ENCODE data around the gene CALY.

CALY gene

GRCh38 chr10:133338080-133339071 lies 1.7 kb upstream of the CALY start:
- Histone ChIP-seq H3K27ac (ENCODE audit: low read depth, low read length, severe bottlenecking) (no peak overlapping the region), H3K4me3 (ENCODE audit: extremely low read depth, insufficient read depth, low read length, poor library complexity, severe bottlenecking) (no peak overlapping the region), H3K4me1 (ENCODE audit: control insufficient read depth, insufficient read depth, low read length, poor library complexity, severe bottlenecking) (peaks cover 15% of the 10 kb centered on the region), H3K36me3 (ENCODE audit: control insufficient read depth, insufficient read depth, low read length) (no peaks in the 10 kb centered on the region), H3K9me3 (ENCODE audit: control insufficient read depth, low read length) (no peaks in the 10 kb centered on the region)
- 80 to 87% methylated on average over 7 to 10 of the region's 10 CpGs for WGBS, 2 experiments (ENCODE audit: insufficient coverage in 2 of 2)

GRCh38 chr10:133337370-133337725 lies 652 bp upstream of the CALY start:
- no peak overlapping the region for H3K27ac ChIP-seq (ENCODE audit: low read depth, low read length, severe bottlenecking)
- H3K4me3 ChIP-seq (ENCODE audit: extremely low read depth, insufficient read depth, low read length, poor library complexity, severe bottlenecking), result no peak overlapping the region
- no peaks in the 10 kb centered on the region for H3K9me3 ChIP-seq (ENCODE audit: control insufficient read depth, low read length)
- 83 to 86% methylated on average over 2 to 3 of the region's 3 CpGs for WGBS, 2 experiments (ENCODE audit: insufficient coverage in 2 of 2)
- peaks cover 12% of the 10 kb centered on the region for H3K4me1 ChIP-seq (ENCODE audit: control insufficient read depth, insufficient read depth, low read length, poor library complexity, severe bottlenecking)
- no peaks in the 10 kb centered on the region for H3K36me3 ChIP-seq (ENCODE audit: control insufficient read depth, insufficient read depth, low read length)

GRCh38 chr10:133336118-133336576 lies 549 bp downstream of the CALY start:
- 19 to 22% methylated on average over 13 to 18 of the region's 41 CpGs for WGBS, 2 experiments (ENCODE audit: insufficient coverage in 2 of 2)

DNA sequence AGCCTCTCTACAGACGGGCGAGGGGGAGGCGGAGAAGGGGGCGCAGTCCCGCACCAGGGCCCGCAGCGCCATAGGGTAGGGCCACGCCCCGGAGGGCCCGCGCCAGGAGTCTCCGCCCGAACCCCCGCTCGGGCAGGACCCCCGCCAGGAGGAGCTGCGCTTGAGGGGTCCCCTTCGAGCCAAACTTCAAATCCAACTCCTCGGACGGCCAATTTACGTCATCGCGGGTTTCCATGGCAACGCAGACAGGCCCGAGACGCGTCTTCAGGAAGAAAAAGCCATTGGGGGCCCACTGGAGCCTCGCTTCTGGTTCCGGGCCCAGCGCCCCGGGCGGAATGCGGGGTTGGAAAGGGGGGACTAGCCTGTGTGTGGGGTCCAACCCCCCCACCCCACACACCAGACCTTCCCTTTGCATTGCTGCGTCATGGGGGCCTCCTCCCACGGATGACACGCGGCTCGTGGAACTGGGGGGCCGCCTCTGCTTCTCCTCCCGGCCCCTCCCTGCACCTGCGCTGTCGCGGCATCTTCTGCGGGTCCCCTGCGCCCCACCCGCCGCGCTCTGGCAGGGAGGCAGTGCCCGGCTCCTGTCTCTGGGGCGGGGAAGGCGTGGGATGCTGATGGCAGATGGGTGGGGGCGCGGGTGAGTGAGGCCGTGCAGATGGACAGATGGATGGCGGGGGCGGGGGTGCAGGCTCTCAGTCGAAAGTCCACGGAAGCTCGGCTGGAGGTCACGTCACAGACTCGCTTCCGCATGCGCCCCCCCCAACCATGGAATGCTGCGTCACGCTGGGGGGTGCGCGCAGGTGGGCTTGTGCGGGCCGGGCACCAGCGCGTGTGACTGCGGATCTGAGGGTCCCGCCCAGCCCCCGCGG lies 1.2 kb downstream of the CALY start:
- Histone ChIP-seq H3K9me3 (ENCODE audit: control insufficient read depth, low read length) (no peaks in the 10 kb centered on the region), H3K27ac (ENCODE audit: low read depth, low read length, severe bottlenecking) (no peak overlapping the region), H3K36me3 (ENCODE audit: control insufficient read depth, insufficient read depth, low read length) (no peaks in the 10 kb centered on the region), H3K4me1 (ENCODE audit: control insufficient read depth, insufficient read depth, low read length, poor library complexity, severe bottlenecking) (peaks cover 12% of the 10 kb centered on the region), H3K4me3 (ENCODE audit: extremely low read depth, insufficient read depth, low read length, poor library complexity, severe bottlenecking) (peak overlapping the region; percentile 36)
- 7 to 10% methylated on average over 47 to 63 of the region's 75 CpGs for whole genome bisulfite sequencing, 2 experiments (ENCODE audit: insufficient coverage in 2 of 2)

More at GRCh38 chr10:133336118-133336576, 549 bp downstream of the CALY start:
- Histone ChIP-seq H3K4me1 (ENCODE audit: control insufficient read depth, insufficient read depth, low read length, poor library complexity, severe bottlenecking) (peaks cover 12% of the 10 kb centered on the region), H3K4me3 (ENCODE audit: extremely low read depth, insufficient read depth, low read length, poor library complexity, severe bottlenecking) (no peak overlapping the region), H3K27ac (ENCODE audit: low read depth, low read length, severe bottlenecking) (no peak overlapping the region), H3K36me3 (ENCODE audit: control insufficient read depth, insufficient read depth, low read length) (no peaks in the 10 kb centered on the region), H3K9me3 (ENCODE audit: control insufficient read depth, low read length) (no peaks in the 10 kb centered on the region)

- no peaks in the 10 kb centered on the region for H3K36me3 ChIP-seq (ENCODE audit: control insufficient read depth, insufficient read depth, low read length)
- H3K9me3 ChIP-seq (ENCODE audit: control insufficient read depth, low read length), result no peaks in the 10 kb centered on the region
- WGBS, 2 experiments (ENCODE audit: insufficient coverage in 2 of 2), result 23 to 27% methylated on average over 40 to 44 of the region's 51 CpGs
- H3K4me3 ChIP-seq (ENCODE audit: extremely low read depth, insufficient read depth, low read length, poor library complexity, severe bottlenecking), result peak overlapping the region; percentile 36
- H3K27ac ChIP-seq (ENCODE audit: low read depth, low read length, severe bottlenecking), result no peak overlapping the region
- H3K4me1 ChIP-seq (ENCODE audit: control insufficient read depth, insufficient read depth, low read length, poor library complexity, severe bottlenecking), result peaks cover 12% of the 10 kb centered on the region
These were observed 2.0 kb downstream of the CALY start for GRCh38 chr10:133334503-133335245.

- Histone ChIP-seq H3K36me3 (ENCODE audit: control insufficient read depth, insufficient read depth, low read length) (no peaks in the 10 kb centered on the region), H3K9me3 (ENCODE audit: control insufficient read depth, low read length) (no peaks in the 10 kb centered on the region)
- 67 to 72% methylated on average over 16 to 28 of the region's 30 CpGs for WGBS, 2 experiments (ENCODE audit: insufficient coverage in 2 of 2)
These were observed 3.6 kb downstream of the CALY start for GRCh38 chr10:133332936-133333699.

GRCh38 chr10:133329491-133330202 lies 7.0 kb downstream of the CALY start:
- H3K9me3 ChIP-seq (ENCODE audit: control insufficient read depth, low read length), result no peaks in the 10 kb centered on the region
- H3K4me3 ChIP-seq (ENCODE audit: extremely low read depth, insufficient read depth, low read length, poor library complexity, severe bottlenecking), result no peak overlapping the region
- WGBS, 2 experiments (ENCODE audit: insufficient coverage in 2 of 2), result 6 to 7% methylated on average over 35 to 36 of the region's 37 CpGs
- no peaks in the 10 kb centered on the region for H3K36me3 ChIP-seq (ENCODE audit: control insufficient read depth, insufficient read depth, low read length)
- peaks cover 5% of the 10 kb centered on the region for H3K4me1 ChIP-seq (ENCODE audit: control insufficient read depth, insufficient read depth, low read length, poor library complexity, severe bottlenecking)
- no peak overlapping the region for H3K27ac ChIP-seq (ENCODE audit: low read depth, low read length, severe bottlenecking)

More at GRCh38 chr10:133332936-133333699, 3.6 kb downstream of the CALY start:
- Histone ChIP-seq H3K4me1 (ENCODE audit: control insufficient read depth, insufficient read depth, low read length, poor library complexity, severe bottlenecking) (peaks cover 16% of the 10 kb centered on the region), H3K27ac (ENCODE audit: low read depth, low read length, severe bottlenecking) (no peak overlapping the region), H3K4me3 (ENCODE audit: extremely low read depth, insufficient read depth, low read length, poor library complexity, severe bottlenecking) (no peak overlapping the region)

DNA sequence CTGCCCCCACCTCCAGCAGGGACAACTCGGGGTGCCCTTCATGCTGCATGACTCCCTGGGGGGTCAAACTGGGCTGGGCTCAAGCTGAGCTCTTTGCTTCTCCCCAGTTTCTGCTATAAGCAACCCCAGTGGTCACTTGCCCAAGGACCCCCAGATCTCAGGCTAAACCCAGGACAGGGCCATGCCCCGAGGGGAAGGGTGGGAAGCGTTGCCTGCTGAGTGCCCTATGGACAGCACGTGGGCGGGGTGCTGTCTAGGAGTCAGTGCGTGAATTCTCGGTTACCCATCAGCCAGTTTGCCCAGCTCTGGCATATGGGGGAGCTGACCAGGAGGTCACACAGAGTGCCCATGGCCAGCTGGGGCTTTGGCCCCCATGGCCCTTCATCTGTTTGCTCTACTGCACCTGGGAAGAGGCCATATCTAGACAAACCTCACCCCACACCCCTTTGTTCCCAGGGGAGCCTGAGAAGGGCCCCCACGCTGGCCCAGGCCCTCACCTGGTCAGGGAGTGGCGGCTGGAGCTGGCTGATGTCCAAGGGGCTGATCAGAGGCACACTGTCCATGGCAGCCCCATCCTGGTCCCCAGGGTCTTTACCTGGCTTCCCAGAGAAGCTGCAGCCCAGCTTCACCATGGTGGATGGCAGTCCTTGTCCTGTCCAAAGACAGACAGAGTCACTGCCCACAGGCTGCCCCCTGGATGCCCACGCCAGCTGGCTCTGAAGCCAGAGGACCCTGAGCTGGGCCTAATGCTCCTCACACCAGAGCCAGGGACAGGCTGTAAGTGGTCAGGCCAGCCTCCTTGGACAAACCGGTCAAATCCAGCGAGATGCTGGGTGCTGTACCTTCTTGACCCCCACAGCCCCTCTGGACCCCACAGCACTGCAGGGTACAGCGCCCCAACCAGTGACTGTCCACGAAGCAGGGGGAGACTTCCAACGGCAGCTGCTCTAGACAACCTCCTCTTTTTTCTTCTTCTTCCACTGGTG lies 8.0 kb downstream of the CALY start:
- Histone ChIP-seq H3K27ac (ENCODE audit: low read depth, low read length, severe bottlenecking) (no peak overlapping the region), H3K4me3 (ENCODE audit: extremely low read depth, insufficient read depth, low read length, poor library complexity, severe bottlenecking) (no peak overlapping the region), H3K9me3 (ENCODE audit: control insufficient read depth, low read length) (no peaks in the 10 kb centered on the region), H3K36me3 (ENCODE audit: control insufficient read depth, insufficient read depth, low read length) (no peaks in the 10 kb centered on the region), H3K4me1 (ENCODE audit: control insufficient read depth, insufficient read depth, low read length, poor library complexity, severe bottlenecking) (peaks cover 4% of the 10 kb centered on the region)
- 86 to 91% methylated on average over 11 to 15 of the region's 15 CpGs for WGBS, 2 experiments (ENCODE audit: insufficient coverage in 2 of 2)

Data from mesodermal cell (in vitro differentiated cells).